Liver (tissue), 1 donor: ENCODE results near the gene KLHL12.

ENCODE experiments used
- YY1 ChIP-seq: IDR thresholded peaks from 2 replicates; pipeline ENCODE4 v1.6.1; 2016; ENCODE audit warnings: antibody characterized with exemption, mild to moderate bottlenecking
- TF ChIP-seq, protein P1 (sequence below): IDR thresholded peaks from 2 replicates; pipeline ENCODE4 v1.6.1; 2016; ENCODE audit warnings: antibody characterized with exemption, mild to moderate bottlenecking
- TF ChIP-seq, protein P2 (sequence below): IDR thresholded peaks from 2 replicates; pipeline ENCODE4 v1.6.1; 2016; ENCODE audit warnings: antibody characterized with exemption

- TF ChIP-seq, protein P1, sequence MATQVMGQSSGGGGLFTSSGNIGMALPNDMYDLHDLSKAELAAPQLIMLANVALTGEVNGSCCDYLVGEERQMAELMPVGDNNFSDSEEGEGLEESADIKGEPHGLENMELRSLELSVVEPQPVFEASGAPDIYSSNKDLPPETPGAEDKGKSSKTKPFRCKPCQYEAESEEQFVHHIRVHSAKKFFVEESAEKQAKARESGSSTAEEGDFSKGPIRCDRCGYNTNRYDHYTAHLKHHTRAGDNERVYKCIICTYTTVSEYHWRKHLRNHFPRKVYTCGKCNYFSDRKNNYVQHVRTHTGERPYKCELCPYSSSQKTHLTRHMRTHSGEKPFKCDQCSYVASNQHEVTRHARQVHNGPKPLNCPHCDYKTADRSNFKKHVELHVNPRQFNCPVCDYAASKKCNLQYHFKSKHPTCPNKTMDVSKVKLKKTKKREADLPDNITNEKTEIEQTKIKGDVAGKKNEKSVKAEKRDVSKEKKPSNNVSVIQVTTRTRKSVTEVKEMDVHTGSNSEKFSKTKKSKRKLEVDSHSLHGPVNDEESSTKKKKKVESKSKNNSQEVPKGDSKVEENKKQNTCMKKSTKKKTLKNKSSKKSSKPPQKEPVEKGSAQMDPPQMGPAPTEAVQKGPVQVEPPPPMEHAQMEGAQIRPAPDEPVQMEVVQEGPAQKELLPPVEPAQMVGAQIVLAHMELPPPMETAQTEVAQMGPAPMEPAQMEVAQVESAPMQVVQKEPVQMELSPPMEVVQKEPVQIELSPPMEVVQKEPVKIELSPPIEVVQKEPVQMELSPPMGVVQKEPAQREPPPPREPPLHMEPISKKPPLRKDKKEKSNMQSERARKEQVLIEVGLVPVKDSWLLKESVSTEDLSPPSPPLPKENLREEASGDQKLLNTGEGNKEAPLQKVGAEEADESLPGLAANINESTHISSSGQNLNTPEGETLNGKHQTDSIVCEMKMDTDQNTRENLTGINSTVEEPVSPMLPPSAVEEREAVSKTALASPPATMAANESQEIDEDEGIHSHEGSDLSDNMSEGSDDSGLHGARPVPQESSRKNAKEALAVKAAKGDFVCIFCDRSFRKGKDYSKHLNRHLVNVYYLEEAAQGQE, result no peak
- TF ChIP-seq, protein P2, sequence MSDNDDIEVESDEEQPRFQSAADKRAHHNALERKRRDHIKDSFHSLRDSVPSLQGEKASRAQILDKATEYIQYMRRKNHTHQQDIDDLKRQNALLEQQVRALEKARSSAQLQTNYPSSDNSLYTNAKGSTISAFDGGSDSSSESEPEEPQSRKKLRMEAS, result no peak
- TF ChIP-seq YY1, result no peak
These were observed 72.2 kb downstream of the KLHL12 start for GRCh38 chr1:202854787-202855186.
